NCI-H1694 treated with DMSO at 0.1 percent for 48 hours (cell line): Measurements from ENCODE around the gene RPUSD1.
A peak's percentile ranks its signal among the peaks of the same experiment; 100 is the strongest.
"Not testable (repeated sequence)": the region's sequence is repeated elsewhere in the genome, so short reads cannot be mapped to it uniquely, and the experiment has no call there.

Experiments used
- DNase-seq: peaks from one replicate; lab custom pipeline; 2025; lab: John Stamatoyannopoulos, UW

The RPUSD1 gene

DNA sequence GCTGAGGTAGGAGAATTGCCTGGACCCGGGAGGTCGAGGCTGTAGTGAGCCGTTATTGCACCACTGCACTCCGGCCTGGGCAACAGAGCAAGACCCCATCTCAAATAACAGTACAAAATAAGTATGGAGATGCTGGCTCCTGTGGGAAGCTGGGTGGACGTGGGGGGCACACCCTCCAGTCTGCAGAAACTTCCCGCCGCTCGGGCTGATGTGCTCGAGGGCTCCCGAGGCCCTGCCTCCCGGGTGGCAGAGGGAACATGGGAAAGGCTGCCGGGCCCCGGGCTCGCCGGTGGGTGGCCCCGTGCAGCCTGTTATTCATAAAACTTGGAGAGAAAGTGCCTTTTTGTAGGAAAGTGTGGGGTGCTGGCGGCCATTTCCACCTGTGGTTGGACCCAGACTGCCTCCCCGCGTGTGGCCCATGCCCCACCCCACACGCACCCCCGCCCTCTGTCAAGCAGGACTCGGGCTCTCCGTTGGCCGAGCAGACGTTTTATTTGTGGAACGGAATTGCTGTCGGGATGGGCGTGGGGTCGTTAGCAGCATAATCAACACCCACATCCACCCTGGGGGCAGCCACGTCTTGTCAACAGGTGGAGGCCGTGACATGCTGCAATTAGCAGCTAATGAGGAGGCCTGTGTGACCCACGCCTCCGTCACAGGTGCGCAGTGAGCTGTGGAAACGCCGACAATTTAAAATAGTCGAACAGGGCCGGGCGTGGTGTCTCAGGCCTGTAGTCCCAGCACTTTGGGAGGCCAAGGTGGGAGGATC, 40.0 kb downstream of the RPUSD1 start:
- DNase-seq, result no peak

DNA sequence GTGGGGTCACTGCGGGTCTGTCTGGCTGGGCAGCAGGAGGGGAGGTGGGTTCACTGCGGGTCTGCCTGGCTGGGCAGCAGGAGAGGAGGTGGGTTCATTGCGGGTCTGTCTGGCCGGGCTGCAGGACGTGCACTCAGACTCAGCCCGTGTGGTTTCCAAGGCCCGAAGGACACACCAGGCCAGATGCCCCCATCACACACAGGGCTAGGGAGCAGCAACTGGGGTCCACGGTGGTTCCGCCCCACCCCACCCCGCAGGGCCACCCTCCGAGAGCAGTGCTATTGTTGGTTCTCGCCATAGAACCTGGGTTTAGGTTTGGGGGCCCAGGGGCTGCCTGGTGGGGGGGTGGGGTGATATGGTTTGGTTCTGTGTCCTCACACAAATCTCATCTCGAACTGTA, 41.5 kb downstream of the RPUSD1 start:
- no peak for DNase-seq

DNA sequence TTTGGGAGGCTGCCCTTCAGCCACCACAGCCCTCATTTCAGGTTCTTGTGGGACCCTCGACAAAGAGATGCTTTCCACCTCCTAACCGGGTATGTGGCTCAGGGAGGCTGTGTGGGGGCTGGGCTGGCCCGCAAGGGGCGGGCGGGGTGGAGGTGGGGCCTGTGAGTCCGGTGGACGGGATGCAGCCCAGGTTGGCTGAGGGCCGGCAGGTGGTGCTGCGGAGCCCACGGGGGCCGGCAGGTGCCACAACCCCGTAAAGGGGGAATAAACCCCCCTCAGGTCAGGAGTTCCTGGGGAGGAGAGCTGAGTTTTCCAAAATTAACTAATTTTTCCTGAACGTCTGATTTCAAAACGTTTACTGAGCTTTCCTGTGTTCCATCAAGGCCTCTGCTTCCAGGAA, 42.4 kb downstream of the RPUSD1 start:
- DNase-seq, result no peak

DNA sequence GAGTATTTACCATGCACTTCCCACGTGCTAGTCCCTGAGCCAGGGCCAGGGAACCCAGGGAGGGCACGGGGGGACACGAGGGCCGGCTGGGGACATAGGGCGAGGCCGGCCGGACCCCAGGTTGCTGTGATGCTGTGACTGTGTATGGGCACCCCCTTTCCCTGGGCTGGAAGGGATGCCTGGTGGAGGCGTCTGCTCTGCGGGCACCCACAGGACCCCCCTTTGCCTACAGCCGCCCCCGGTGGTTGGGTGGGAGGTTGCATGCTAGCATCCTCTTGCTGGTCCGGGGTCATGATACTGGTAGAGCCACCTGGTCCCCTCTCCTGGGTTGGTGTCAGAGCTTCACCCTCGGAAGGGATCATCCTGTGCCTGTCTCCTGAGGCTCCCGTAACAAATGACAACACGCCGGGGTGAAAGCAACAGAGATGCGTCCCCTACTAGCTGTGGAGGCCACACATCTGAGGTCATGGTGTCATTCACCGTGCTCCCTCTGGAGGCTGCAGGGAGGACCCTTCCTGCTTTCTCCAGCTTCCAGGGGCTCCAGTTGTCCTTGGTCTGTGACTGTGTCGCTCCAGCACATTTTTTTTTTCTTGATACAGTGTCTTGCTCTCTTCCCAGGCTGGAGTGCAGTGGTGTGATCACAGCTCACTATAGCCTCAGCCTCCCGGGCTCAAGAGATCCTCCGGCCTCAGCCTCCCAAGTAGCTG, 44.2 kb downstream of the RPUSD1 start:
- DNase-seq, result no peak

DNA sequence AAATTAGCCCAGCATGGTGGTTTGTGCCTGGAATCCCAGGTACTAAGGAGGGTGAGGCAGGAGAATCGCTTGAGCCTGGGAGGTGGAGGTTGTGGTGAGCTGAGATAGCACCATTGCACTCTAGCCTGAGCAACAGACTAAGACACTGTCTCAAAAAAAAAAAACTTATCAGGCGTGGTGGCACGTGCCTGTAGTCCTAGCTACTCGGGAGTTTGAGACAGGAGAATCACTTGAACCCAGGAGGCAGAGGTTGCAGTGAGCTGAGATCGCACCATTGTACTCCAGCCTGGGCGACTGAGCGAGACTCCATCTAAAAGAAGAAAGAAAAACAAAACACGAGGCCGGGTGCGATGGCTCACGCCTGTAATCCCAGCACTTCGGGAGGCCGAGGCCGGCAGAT, 45.3 kb downstream of the RPUSD1 start:
- not testable (repeated sequence) for DNase-seq

DNA sequence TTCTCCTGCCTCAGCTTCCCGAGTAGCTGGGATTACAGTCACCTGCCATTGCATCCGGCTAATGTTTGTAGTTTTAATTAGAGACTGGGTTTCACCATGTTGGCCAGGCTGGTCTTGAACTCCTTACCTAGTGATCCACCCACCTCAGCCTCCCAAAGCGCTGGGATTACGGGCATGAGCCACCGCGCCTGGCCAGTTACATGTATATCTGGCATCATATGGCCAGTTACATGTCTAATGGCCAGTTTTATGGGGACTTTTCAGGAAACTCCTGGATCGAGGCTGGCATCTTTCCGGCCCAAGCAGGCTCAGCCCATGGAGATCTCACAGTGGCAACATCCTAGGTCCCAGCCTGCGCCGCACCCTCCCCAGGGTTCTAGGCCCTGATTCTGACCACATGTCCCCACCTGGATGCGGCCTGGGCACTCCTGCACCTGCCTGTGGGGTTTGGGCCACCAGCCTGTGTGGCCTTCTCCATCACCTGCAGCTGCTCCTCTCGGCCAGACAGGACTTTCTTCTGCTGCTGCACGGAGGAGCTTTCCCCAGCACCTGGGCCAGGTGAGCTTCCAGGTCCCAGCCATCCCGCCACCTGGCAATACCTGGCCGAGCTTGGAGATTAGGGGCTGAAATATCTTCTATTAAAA, 46.1 kb downstream of the RPUSD1 start:
- no peak for DNase-seq

DNA sequence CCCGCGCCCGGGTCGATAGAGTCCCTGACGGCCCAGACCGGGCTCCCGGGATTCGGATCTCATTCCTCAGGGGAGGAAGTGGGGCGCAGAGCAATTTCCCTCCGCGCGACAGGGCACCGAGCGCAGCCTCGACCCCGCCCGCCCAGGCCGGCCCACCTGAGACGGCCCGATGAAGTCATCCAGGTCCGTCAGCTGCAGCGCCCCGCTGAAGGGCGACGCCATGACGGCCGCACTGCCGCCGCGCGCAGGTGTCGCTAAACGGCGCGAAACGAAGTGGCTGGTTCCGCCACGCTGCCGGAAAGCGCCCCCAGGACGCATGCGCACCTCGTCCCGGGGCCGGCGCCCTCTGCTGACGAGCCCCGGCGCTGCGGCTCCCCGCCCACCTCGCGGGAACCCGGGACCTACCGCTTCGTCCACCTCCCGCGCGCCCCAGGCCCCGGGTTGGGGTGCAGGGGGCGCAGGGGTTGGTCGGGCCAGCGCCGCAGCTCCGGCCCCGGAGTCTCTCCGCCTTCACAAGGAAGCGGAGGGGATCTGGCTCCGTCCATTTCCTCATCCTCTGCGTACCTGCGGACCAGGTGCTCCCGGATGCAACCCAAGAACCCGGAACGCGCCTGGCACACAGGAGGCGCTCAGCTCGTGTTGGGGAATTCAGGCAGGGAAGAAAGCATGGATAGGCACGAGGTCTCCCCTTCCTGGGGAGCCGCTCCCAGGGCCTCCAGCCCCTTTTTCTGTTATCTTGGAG, 47.2 kb downstream of the RPUSD1 start, which contains the start of gene CIAO3:
Gene CIAO3, minus strand, starts transcription at position 234 of the 742 bp plus-strand sequence. Its CDS starts 12 bp downstream, at position 222.
- DNase-seq, result peak; percentile 60

DNA sequence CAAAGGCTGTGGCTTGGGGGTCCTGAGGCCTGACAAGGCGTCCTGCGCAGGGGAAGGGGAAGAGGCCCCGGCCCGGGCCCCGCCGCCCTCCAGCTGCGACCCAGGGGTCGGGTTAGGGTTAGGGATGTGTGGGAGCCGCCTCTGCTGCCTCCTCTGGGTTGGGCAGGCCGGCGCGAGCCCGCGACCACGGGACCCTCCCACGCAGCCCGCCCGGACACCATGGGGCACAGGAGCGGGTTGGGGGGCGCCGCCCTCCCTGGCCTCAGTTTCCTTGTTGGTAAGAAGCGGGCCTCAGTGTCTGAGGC, 47.8 kb downstream of the RPUSD1 start:
- DNase-seq, result no peak

DNA sequence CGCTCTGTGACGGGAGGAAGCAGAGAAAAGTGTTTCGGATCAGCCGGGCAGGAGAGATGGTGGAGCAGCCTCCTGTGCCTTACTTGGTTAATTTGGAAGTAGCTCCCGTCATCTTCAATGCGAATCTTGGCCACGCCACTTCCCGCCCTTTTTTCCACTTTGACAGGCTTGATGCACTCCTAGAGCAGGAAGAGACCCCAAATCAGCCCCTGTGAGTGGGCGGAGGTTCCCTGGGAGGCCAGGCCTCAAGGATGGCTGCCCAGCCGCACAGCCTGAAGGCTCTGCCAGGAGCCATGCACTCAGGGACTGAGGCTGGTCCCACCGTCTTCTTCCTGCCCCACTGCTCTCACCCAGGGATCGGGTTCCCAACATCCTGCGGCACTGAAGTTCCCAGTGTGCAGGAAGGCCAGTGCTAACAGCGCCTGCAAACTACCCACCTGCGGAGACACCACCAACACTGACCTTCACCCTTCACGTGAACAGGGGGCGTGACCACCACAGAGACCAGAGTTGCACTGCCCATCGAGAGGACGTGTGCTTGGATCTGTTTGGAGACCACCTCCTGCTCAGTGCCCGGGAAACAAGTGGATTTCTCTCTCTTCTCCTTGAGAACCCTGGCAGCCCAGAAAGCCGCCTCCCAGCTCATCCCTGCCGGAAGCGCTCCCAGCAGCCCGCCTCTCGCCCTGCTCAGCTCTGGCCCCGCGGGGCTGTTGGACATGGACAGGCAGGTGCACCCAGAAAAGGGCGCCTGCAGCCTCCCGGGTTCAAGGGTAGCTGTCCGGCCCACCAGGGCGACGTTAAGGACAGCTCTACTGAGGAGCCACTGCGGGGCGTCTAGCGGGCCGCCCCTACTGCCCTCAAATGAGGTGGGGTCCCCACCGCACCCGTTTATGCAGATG, 48.4 kb downstream of the RPUSD1 start:
- DNase-seq, result no peak

DNA sequence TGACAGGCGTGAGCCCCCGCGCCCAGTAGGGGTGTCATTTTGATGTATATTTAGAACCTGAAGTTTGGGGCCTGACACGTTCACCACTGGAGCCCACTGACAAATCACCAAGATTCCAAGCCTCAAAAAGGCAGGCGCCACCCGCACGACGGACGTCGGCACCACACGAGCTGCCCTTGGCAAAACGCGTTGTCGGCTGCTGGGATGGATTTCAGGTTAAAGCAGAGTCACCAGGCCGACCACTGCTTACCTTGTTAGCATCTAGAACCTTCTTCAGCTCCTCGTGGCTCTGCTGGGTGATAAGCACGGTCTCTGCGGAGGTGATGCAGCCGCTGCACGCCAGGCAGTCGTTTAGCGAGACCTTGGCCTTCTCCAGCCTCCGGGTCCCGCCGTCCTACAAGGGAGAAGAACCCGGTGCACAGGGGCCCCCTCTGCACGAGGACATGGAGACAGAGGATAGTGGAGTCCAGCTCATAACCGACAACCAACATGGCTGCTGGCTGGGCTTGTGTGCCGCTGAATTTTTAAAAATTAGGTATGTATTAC, 51.2 kb downstream of the RPUSD1 start:
- no peak for DNase-seq

DNA sequence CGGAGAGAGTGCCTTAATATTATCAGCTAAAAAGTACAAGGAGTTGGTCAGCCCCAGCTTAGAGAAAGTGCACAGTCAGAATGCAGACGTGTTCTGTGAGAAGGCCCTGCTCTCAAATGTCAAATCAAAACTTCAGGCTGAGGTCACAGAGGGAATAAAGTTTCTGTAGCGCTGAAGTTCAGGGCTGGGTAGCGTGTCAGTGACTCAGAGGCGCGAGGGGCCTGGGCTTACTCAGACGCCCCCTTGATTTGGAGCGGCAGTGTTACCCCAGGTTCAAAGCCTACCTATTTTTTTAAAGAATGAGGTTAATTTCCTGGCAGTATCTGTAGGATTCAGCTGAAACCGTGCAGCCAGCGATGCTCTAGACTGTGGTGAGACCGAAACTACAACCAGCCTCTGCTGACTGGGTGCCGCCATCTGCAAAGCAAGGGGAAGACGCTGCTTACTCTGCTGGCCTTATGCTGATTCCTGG, 52.2 kb downstream of the RPUSD1 start:
- no peak for DNase-seq

DNA sequence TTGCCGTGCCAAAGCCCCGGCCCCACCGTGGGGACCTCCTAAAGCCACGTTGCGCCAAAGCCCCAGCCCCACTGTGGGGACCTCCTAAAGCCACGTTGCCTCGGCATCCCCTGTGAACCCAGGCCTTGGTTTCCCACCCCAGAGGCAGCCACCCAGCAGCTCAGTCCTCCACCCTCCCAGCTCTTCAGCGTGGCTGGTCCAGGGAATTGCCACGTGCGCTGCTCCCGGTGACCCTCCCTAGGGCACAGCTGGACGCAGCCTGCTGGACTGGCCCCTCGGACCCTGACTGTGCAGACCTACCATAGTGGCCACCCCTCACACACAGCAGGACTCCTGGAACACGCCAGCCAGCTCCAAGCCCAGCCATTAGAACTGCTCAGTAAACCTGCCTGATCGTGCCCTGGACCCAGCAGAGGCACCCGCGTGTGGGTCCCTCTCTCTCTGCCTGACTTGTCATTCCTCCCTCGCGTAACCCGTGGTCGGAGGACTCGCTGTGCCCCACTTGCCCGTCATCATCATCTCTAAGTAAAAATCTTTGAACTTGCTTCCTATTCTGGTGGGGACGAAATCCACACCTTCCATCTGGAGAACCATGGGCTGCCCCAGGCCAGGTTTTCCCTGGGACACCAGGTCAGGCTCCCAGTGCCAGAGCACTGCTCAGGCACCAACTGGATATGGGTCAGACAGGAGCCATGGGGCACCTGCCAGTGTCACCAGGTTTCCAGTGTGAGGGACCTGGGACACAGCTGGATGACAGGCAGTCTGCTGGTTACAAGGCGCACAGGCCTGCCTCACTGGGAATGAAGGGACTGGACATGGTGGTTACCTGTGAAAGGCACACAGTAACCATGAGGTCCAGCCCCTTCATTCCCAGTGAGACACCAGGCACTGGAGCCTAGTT, 53.0 kb downstream of the RPUSD1 start:
- DNase-seq, result no peak
